Neural cell (in vitro differentiated cells): ENCODE results near the gene C1orf21. TPM values are rescaled to one million over a fixed set of nuclear protein-coding genes. Genes with fewer than 3 reads are reported as not detected.

Experiments
- H2AFZ ChIP-seq: fragments of 200-600, 300-800 bp; sonication (generic), shearing (Covaris generic); 2 replicates; pipeline ENCODE4 v1.6.0; 2014; ENCODE audit warnings: low read depth, mild to moderate bottlenecking, antibody characterized with exemption, low read length, moderate library complexity
- H3F3A ChIP-seq: fragments of 200-600 bp; shearing (Covaris generic); 2 replicates; pipeline ENCODE4 v1.6.1; 2016; ENCODE audit warnings: mild to moderate bottlenecking, moderate library complexity, mixed read lengths, antibody characterized with exemption, low read length; ENCODE audit not compliant: insufficient read depth, poor library complexity, severe bottlenecking
- H3K27ac ChIP-seq: fragments of 200-600, 300-800 bp; sonication (generic), shearing (Covaris generic); 2 replicates; pipeline ENCODE4 v1.5.1; 2014; ENCODE audit warnings: mild to moderate bottlenecking, low read length, moderate library complexity
- H3K27me3 ChIP-seq: fragments of 300-800, 200-600 bp; sonication (generic), shearing (Covaris generic); 2 replicates; pipeline ENCODE4 v1.6.0; 2014; ENCODE audit warnings: mild to moderate bottlenecking, low read depth, low read length, moderate library complexity; ENCODE audit not compliant: insufficient read depth
- H3K36me3 ChIP-seq: fragments of 300-800, 200-600 bp; sonication (generic), shearing (Covaris generic); 2 replicates; pipeline ENCODE4 v1.5.1; 2014; ENCODE audit warnings: mild to moderate bottlenecking, antibody characterized with exemption, low read length, moderate library complexity; ENCODE audit not compliant: insufficient read depth
- H3K4me2 ChIP-seq: fragments of 300-800, 200-600 bp; sonication (generic), shearing (Covaris generic); 2 replicates; pipeline ENCODE4 v1.6.0; 2014; ENCODE audit warnings: mild to moderate bottlenecking, low read length
- H3K4me3 ChIP-seq: fragments of 300-800, 200-600 bp; sonication (generic), shearing (Covaris generic); 2 replicates; pipeline ENCODE4 v1.5.1; 2014; ENCODE audit warnings: mild to moderate bottlenecking, low read length, moderate library complexity
- H3K79me2 ChIP-seq: fragments of 200-600 bp; shearing (Covaris generic); replicated peaks from 2 replicates; pipeline ENCODE4 v1.6.0; 2014; ENCODE audit warnings: mild to moderate bottlenecking, low read length, moderate library complexity; ENCODE audit not compliant: insufficient read depth
- H3K9ac ChIP-seq: fragments of 300-800, 200-600 bp; sonication (generic), shearing (Covaris generic); 2 replicates; pipeline ENCODE4 v1.6.1; 2016; ENCODE audit warnings: mild to moderate bottlenecking, low read length, mixed read lengths
- H3K9me2 ChIP-seq: fragments of 200-600 bp; shearing (Covaris generic); 2 replicates; pipeline ENCODE4 v1.6.1; 2016; ENCODE audit warnings: mild to moderate bottlenecking, low read length, mixed read lengths; ENCODE audit not compliant: insufficient read depth
- H3K9me3 ChIP-seq: fragments of 200-600, 300-800 bp; sonication (generic), shearing (Covaris generic); 2 replicates; pipeline ENCODE4 v1.6.1; 2016; ENCODE audit warnings: mild to moderate bottlenecking, mixed run types, low read length, moderate library complexity, mixed read lengths
- H4K20me1 ChIP-seq: fragments of 200-600 bp; shearing (Covaris generic); 2 replicates; pipeline ENCODE4 v1.6.1; 2016; ENCODE audit warnings: mild to moderate bottlenecking, mixed run types; ENCODE audit not compliant: insufficient read depth
- CTCF ChIP-seq: fragments of 450-650 bp; IDR thresholded peaks from 2 replicates; pipeline ENCODE4 v1.5.1; 2014; ENCODE audit warnings: antibody characterized with exemption, mild to moderate bottlenecking, moderate library complexity; ENCODE audit not compliant: poor library complexity, severe bottlenecking
- EP300 ChIP-seq: fragments of 450-650 bp; conservative IDR thresholded peaks from 2 replicates; pipeline ENCODE4 v1.6.1; 2014; ENCODE audit warnings: antibody characterized with exemption, mild to moderate bottlenecking, moderate library complexity; ENCODE audit not compliant: poor library complexity, severe bottlenecking
- EZH2 ChIP-seq: fragments of 200-600, 300-800 bp; shearing (Covaris generic), sonication (generic); IDR thresholded peaks from 2 replicates; pipeline ENCODE4 v1.6.1; 2014; ENCODE audit warnings: antibody characterized with exemption, low read length, borderline replicate concordance, mild to moderate bottlenecking; ENCODE audit not compliant: insufficient read depth, poor library complexity, severe bottlenecking
- MXI1 ChIP-seq: fragments of 450-650 bp; conservative IDR thresholded peaks from 2 replicates; pipeline ENCODE4 v1.6.1; 2014; ENCODE audit warnings: antibody characterized with exemption, mild to moderate bottlenecking; ENCODE audit not compliant: poor library complexity, severe bottlenecking
- POLR2AphosphoS5 ChIP-seq: IDR thresholded peaks from 2 replicates; pipeline ENCODE4 v1.6.1; 2012
- RAD21 ChIP-seq: fragments of 450-650 bp; conservative IDR thresholded peaks from 2 replicates; pipeline ENCODE4 v1.6.1; 2014; ENCODE audit warnings: antibody characterized with exemption, mild to moderate bottlenecking, moderate library complexity
- REST ChIP-seq: IDR thresholded peaks from 2 replicates; pipeline ENCODE4 v1.6.1; 2012; ENCODE audit warnings: borderline replicate concordance
- SMC3 ChIP-seq: fragments of 450-650 bp; conservative IDR thresholded peaks from 2 replicates; pipeline ENCODE4 v1.6.1; 2014; ENCODE audit warnings: antibody characterized with exemption, mild to moderate bottlenecking, moderate library complexity; ENCODE audit not compliant: poor library complexity
- TAF1 ChIP-seq: IDR thresholded peaks from 2 replicates; pipeline ENCODE4 v1.6.1; 2012; ENCODE audit warnings: low read depth
- polyA plus RNA-seq: library from polyadenylated mRNA; depleted of rRNA; stranded (reverse); fragments of >200 nt; gene quantifications from 2 replicates; pipeline ENCODE4 v1.2.3, GENCODE V29; 2014

Gene C1orf21
- polyA plus RNA-seq, 1 donor from 2014 or later = 21.1 TPM

DNA sequence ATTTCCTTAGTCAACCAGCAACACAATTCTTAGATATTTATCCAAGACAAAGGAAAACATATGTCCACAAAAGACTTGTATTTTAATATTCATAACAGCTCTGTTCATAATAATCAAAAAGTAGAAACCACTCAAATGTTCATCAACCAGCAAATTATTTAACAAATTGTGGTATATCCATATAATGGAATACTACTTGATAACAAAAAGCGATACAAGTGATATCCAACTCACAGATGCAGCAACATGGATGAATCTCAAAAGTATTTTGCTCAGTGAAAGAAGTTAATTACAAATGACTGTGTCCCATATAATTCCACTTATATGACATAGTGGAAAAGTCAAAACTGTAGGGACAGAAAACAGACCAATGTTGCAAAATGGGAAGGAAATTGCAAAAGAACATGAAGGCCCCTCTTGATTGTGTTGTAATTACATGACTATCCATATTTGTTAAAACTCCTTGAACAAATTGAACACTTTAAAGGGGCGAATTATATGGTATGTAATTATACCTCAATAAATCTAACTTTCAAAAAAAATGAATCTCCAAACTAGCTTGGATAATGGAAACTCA, 250.9 kb downstream of the C1orf21 start:
- Histone ChIP-seq H3K9me3 (no peaks in the 10 kb centered on the region), H3K4me2 (no peak overlapping the region), H3K9me2 (no peaks in the 10 kb centered on the region), H4K20me1 (no peaks in the 10 kb centered on the region), H3K4me3 (no peak overlapping the region), H2AFZ (no peak overlapping the region), H3K36me3 (no peaks in the 10 kb centered on the region), H3K79me2 (no peaks in the 10 kb centered on the region), H3K27ac (no peak overlapping the region), H3F3A (no peaks in the 10 kb centered on the region), H3K9ac (no peak overlapping the region), H3K27me3 (no peaks in the 10 kb centered on the region)
- TF ChIP-seq REST = no peak
- no peak for TF ChIP-seq TAF1
- TF ChIP-seq POLR2AphosphoS5 = no peak
- TF ChIP-seq EP300 = no peak
- TF ChIP-seq EZH2 = no peak
- no peak for TF ChIP-seq SMC3
- no peak for TF ChIP-seq CTCF
- TF ChIP-seq MXI1 = no peak
- no peak for TF ChIP-seq RAD21

DNA sequence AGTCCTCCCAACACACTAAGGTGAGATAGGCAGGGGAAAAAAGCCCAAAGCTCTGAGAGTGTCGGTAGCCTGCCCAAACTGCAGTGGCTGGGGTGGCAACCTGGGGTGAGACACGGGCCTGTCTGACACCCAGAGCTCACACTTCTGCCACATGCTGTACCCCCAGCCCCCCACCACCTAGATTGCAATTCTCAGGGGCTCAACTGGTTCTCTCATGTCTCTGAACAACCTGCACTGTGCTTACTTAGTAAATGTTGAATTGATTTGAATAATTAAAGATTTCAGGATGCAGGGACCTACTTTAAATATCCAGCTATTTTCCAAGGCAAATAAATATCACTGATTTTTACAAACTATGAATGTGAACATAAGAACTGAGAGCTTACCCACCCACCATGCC, 252.4 kb downstream of the C1orf21 start:
- no peaks in the 10 kb centered on the region for H3K9me3 ChIP-seq
- TF ChIP-seq REST = no peak
- no peak for TF ChIP-seq EZH2
- TF ChIP-seq CTCF = no peak
- no peak for TF ChIP-seq TAF1
- TF ChIP-seq MXI1 = no peak
- TF ChIP-seq POLR2AphosphoS5 = no peak
- no peak for TF ChIP-seq EP300
- no peak overlapping the region for H2AFZ ChIP-seq
- H3K9me2 ChIP-seq = no peaks in the 10 kb centered on the region
- no peaks in the 10 kb centered on the region for H3K27me3 ChIP-seq
- no peaks in the 10 kb centered on the region for H3K79me2 ChIP-seq
- no peak overlapping the region for H3K4me3 ChIP-seq
- no peak overlapping the region for H3K9ac ChIP-seq
- H3F3A ChIP-seq = no peaks in the 10 kb centered on the region
- no peaks in the 10 kb centered on the region for H3K36me3 ChIP-seq
- H3K27ac ChIP-seq = no peak overlapping the region
- no peaks in the 10 kb centered on the region for H4K20me1 ChIP-seq
- H3K4me2 ChIP-seq = no peak overlapping the region
